Suppressor macrophage treated with lipopolysaccharide for 1 hour (primary cell): ENCODE measurements around the gene KRT78.

Experiments
- DNase-seq, 3 donors: peaks; one replicate each; pipeline ENCODE4 v3.0.0-alpha.2; 2020 to 2022

The KRT78 gene

DNA sequence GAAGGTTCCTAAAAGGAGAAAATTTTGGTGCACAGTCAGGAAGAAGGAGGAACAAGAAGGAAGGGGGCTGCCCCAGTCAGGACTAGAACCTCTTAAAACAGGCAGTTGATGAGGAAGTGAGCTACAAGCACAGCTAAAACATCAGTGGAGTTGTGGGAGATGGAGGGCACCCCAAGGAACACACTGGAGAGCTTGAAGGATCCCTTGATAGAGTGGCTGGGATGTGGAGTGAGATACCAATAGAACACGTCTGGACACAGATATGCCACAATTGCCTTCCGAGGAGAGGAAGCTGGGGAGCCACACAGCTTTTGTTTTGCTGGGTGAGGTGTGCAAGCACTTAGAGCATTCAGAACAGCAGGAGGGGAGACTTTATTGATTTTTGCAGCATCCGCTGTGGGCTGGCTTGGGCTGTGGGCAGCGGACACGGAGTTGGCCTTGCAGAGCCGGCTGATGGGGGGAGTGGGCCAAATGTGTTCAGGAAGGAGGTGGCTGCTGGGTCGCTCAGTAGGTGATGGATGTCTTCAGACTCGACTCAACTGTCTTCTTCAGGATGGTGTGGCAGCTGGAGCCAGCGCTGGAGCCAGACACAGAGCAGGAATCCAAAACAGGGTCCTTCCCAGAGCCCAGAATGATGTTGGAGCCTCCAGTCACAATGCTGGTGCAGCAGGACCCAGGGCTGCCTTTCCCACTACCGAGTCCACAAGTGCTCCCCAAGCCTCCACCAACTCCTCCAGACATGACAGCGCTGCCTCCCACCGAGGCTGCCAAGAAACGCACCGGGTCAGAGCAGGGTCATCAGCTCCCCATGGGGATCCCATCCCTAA lies 10.0 kb downstream of the KRT78 start:
- peak; percentile 70 to 76 (median 72) for DNase-seq

- no peak for DNase-seq
Measured at GRCh38 chr12:52837781-52838608, 10.8 kb downstream of the KRT78 start.

- peak; percentile 78 to 84 (median 81) for DNase-seq
Measured at GRCh38 chr12:52837413-52837741, 11.4 kb downstream of the KRT78 start.

- no peak for DNase-seq
Measured at GRCh38 chr12:52836491-52837412, 12.0 kb downstream of the KRT78 start.

- DNase-seq = peak; percentile 88 to 90 (median 89)
Measured at GRCh38 chr12:52836042-52836466, 12.7 kb downstream of the KRT78 start.

DNA sequence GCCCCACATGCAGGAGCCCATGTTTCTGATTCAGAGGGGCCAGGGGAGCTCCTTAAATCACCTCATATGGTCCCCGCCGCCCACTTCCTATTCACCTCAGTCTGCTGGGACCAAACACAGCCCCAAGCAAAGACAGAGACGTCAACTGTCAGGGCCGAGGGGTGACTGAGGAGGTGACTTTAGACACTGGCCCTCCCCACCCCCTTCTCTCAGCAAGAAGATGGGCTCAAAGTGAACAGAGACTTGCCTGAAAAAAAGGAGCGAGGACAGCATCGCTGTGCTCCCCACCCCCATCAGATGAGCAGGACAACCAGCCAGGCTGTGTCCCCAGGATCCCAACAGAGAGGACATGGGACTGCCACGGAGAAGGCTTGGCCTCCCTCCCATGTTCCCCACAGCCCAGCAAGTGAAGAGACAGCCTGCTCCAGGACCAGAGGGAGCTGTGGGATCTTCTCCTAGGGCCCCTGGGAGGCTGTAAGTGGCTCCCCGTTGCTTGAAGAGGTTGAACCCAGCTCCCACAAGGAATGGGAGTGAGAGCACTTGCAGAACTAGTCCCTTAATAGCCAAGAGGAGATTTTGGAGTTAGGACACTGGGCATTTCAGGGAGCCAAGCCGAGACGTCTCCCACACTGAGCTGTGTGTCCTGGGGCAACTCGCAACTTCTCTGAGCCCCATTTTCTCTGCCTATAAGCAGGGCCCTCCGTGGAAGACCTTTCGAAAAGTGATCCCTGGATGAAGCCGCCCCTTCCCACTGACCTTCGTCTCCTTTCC lies 13.3 kb downstream of the KRT78 start:
- no peak for DNase-seq

DNA sequence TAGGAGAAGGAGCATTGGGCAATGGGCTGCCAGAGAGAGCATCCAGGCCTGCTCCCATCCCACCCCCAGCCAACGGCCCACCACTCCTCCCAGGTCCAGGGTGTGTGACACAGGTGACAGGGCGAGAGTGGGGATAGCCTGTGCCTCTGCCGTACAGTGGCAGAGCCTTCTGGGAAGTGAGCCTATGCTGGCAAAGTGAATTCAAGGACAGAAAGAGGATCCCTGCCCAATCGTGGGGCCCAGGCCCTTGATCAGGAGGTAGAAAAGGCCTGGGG lies 14.1 kb downstream of the KRT78 start:
- DNase-seq = no peak

- no peak for DNase-seq
Measured at GRCh38 chr12:52833922-52834726, 14.7 kb downstream of the KRT78 start, which contains the start of gene KRT79. TSS of gene KRT79 (minus strand) at chr12:52834311. CDS start at chr12:52834260, 51 bp downstream.

DNA sequence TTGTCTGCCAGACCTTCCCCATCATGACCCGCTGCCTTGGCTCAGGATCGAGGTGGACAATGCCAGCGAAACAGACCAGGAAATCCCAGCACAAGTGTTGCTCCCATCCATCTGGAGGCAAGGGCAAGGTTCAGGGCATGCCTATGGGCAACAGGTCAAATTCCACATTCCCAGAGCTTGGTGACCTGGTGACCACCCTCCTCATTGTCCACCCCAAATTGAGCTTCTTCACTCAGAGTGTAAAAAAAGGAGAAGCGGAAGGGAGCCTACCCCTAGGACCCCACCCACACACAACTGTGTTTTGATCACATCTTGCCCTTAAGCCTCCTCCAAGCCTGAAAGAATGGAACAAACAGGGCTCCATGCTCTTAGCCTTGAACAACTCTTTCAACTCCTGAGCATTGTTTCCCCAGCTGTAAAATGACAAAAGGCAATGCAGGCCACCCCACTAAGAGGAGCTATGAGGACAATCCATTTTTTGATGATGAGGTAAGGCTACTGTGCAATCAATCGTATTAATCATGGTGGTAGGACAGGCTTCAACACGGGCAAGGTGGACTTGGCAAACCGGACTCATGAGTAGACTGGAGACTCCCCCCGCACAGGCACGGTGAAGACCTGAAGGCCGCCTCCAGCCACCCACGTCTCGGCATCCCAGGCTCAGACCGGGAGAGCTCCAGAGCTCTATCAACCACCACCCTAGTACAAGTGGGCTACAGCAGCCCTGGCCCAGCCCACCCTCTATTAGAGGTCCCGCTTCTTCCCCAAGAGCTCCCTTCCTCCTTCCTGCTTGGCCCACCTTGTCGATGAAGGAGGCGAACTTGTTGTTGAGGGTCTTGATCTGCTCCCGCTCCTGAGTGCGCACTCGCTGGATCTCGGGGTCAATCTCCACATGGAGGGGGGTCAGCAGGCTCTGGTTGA lies 15.5 kb downstream of the KRT78 start:
- peak; percentile 47 to 52 (median 48) for DNase-seq

DNA sequence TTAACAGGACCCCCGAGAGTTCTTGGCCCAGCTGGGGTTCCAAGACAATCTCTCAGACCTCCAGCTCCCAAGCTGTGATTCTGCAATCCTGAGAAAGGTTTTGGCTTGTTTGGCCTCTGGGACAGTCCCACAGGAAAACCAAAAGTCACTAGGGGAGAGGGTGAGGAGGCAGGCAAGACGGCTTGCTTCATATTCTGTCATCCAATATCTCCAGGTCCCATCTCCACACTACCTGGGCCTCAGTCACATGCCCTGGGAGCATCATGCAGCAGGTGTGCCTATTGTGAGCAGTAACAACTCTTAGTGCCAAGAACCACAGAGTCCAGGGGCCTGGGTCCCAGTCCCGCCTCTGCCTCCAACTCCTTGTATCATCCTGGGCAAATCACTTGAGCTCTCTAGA lies 16.3 kb downstream of the KRT78 start:
- DNase-seq = no peak

GRCh38 chr12:52831251-52831650 lies 17.5 kb downstream of the KRT78 start:
- DNase-seq = no peak

GRCh38 chr12:52829986-52830770 lies 18.6 kb downstream of the KRT78 start:
- no peak for DNase-seq

GRCh38 chr12:52828591-52829021 lies 20.2 kb downstream of the KRT78 start:
- peak; percentile 69 to 87 (median 79) for DNase-seq

GRCh38 chr12:52828156-52828555 lies 20.6 kb downstream of the KRT78 start:
- no peak for DNase-seq

- DNase-seq = peak in 1 of 3 donors; percentile 31
Measured at GRCh38 chr12:52827499-52828090, 21.2 kb downstream of the KRT78 start.

- DNase-seq = no peak
Measured at GRCh38 chr12:52826611-52827498, 21.9 kb downstream of the KRT78 start.

- no peak for DNase-seq
Measured at GRCh38 chr12:52825961-52826360, 22.8 kb downstream of the KRT78 start.
